ENCODE results near the gene NGB.

NGB gene

GRCh38 chr14:77248666-77249065 lies 22.3 kb downstream of the NGB start:
- H3K9me3 ChIP-seq (ENCODE audit: control insufficient read depth, insufficient read depth, low read length): no peaks in the 10 kb centered on the region
- H3K4me3 ChIP-seq (ENCODE audit: low read depth, low read length): no peak overlapping the region
- H3K36me3 ChIP-seq (ENCODE audit: control insufficient read depth, insufficient read depth, low read length): no peaks in the 10 kb centered on the region
- no peak overlapping the region for H3K9ac ChIP-seq (ENCODE audit: low read depth, low read length)
- no peaks in the 10 kb centered on the region for H3K4me1 ChIP-seq (ENCODE audit: control insufficient read depth, insufficient read depth, low read length)
- H3K27me3 ChIP-seq (ENCODE audit: control insufficient read depth, insufficient read depth, low read length): no peaks in the 10 kb centered on the region
- H3K27ac ChIP-seq (ENCODE audit: low read depth, low read length): no peak overlapping the region

GRCh38 chr14:77246784-77247183 lies 24.2 kb downstream of the NGB start:
- Histone ChIP-seq H3K27ac (ENCODE audit: low read depth, low read length) (no peak overlapping the region), H3K4me3 (ENCODE audit: low read depth, low read length) (no peak overlapping the region), H3K36me3 (ENCODE audit: control insufficient read depth, insufficient read depth, low read length) (no peaks in the 10 kb centered on the region), H3K9me3 (ENCODE audit: control insufficient read depth, insufficient read depth, low read length) (no peaks in the 10 kb centered on the region), H3K9ac (ENCODE audit: low read depth, low read length) (no peak overlapping the region), H3K4me1 (ENCODE audit: control insufficient read depth, insufficient read depth, low read length) (no peaks in the 10 kb centered on the region), H3K27me3 (ENCODE audit: control insufficient read depth, insufficient read depth, low read length) (no peaks in the 10 kb centered on the region)

- no peaks in the 10 kb centered on the region for H3K9me3 ChIP-seq (ENCODE audit: control insufficient read depth, insufficient read depth, low read length)
- H3K9ac ChIP-seq (ENCODE audit: low read depth, low read length): no peak overlapping the region
- no peak overlapping the region for H3K4me3 ChIP-seq (ENCODE audit: low read depth, low read length)
- no peaks in the 10 kb centered on the region for H3K4me1 ChIP-seq (ENCODE audit: control insufficient read depth, insufficient read depth, low read length)
- no peaks in the 10 kb centered on the region for H3K36me3 ChIP-seq (ENCODE audit: control insufficient read depth, insufficient read depth, low read length)
- no peak overlapping the region for H3K27ac ChIP-seq (ENCODE audit: low read depth, low read length)
- H3K27me3 ChIP-seq (ENCODE audit: control insufficient read depth, insufficient read depth, low read length): no peaks in the 10 kb centered on the region
Measured at GRCh38 chr14:77245820-77246219, 25.2 kb downstream of the NGB start.

- Histone ChIP-seq H3K9me3 (ENCODE audit: control insufficient read depth, insufficient read depth, low read length) (no peaks in the 10 kb centered on the region), H3K9ac (ENCODE audit: low read depth, low read length) (no peak overlapping the region), H3K36me3 (ENCODE audit: control insufficient read depth, insufficient read depth, low read length) (no peaks in the 10 kb centered on the region), H3K27ac (ENCODE audit: low read depth, low read length) (no peak overlapping the region), H3K27me3 (ENCODE audit: control insufficient read depth, insufficient read depth, low read length) (no peaks in the 10 kb centered on the region), H3K4me3 (ENCODE audit: low read depth, low read length) (no peak overlapping the region), H3K4me1 (ENCODE audit: control insufficient read depth, insufficient read depth, low read length) (no peaks in the 10 kb centered on the region)
Measured at GRCh38 chr14:77243853-77244252, 27.2 kb downstream of the NGB start.

GRCh38 chr14:77242752-77243151 lies 28.3 kb downstream of the NGB start:
- Histone ChIP-seq H3K9ac (ENCODE audit: low read depth, low read length) (no peak overlapping the region), H3K9me3 (ENCODE audit: control insufficient read depth, insufficient read depth, low read length) (no peaks in the 10 kb centered on the region), H3K36me3 (ENCODE audit: control insufficient read depth, insufficient read depth, low read length) (no peaks in the 10 kb centered on the region), H3K4me1 (ENCODE audit: control insufficient read depth, insufficient read depth, low read length) (no peaks in the 10 kb centered on the region), H3K4me3 (ENCODE audit: low read depth, low read length) (no peak overlapping the region), H3K27me3 (ENCODE audit: control insufficient read depth, insufficient read depth, low read length) (no peaks in the 10 kb centered on the region), H3K27ac (ENCODE audit: low read depth, low read length) (no peak overlapping the region)

- H3K4me3 ChIP-seq (ENCODE audit: low read depth, low read length): no peak overlapping the region
- no peak overlapping the region for H3K27ac ChIP-seq (ENCODE audit: low read depth, low read length)
- no peaks in the 10 kb centered on the region for H3K27me3 ChIP-seq (ENCODE audit: control insufficient read depth, insufficient read depth, low read length)
- H3K36me3 ChIP-seq (ENCODE audit: control insufficient read depth, insufficient read depth, low read length): no peaks in the 10 kb centered on the region
- H3K9me3 ChIP-seq (ENCODE audit: control insufficient read depth, insufficient read depth, low read length): no peaks in the 10 kb centered on the region
- H3K9ac ChIP-seq (ENCODE audit: low read depth, low read length): no peak overlapping the region
- H3K4me1 ChIP-seq (ENCODE audit: control insufficient read depth, insufficient read depth, low read length): no peaks in the 10 kb centered on the region
Measured at GRCh38 chr14:77241955-77242354, 29.1 kb downstream of the NGB start.

GRCh38 chr14:77240336-77240915 lies 30.6 kb downstream of the NGB start:
- Histone ChIP-seq H3K4me3 (ENCODE audit: low read depth, low read length) (no peak overlapping the region), H3K9ac (ENCODE audit: low read depth, low read length) (no peak overlapping the region)

GRCh38 chr14:77239412-77239811 lies 31.6 kb downstream of the NGB start:
- Histone ChIP-seq H3K9me3 (ENCODE audit: control insufficient read depth, insufficient read depth, low read length) (no peaks in the 10 kb centered on the region), H3K27ac (ENCODE audit: low read depth, low read length) (no peak overlapping the region), H3K4me3 (ENCODE audit: low read depth, low read length) (no peak overlapping the region), H3K9ac (ENCODE audit: low read depth, low read length) (no peak overlapping the region), H3K36me3 (ENCODE audit: control insufficient read depth, insufficient read depth, low read length) (no peaks in the 10 kb centered on the region), H3K27me3 (ENCODE audit: control insufficient read depth, insufficient read depth, low read length) (no peaks in the 10 kb centered on the region), H3K4me1 (ENCODE audit: control insufficient read depth, insufficient read depth, low read length) (no peaks in the 10 kb centered on the region)

More at GRCh38 chr14:77240336-77240915, 30.6 kb downstream of the NGB start:
- H3K4me1 ChIP-seq (ENCODE audit: control insufficient read depth, insufficient read depth, low read length): no peaks in the 10 kb centered on the region
- H3K36me3 ChIP-seq (ENCODE audit: control insufficient read depth, insufficient read depth, low read length): no peaks in the 10 kb centered on the region
- no peak overlapping the region for H3K27ac ChIP-seq (ENCODE audit: low read depth, low read length)
- no peaks in the 10 kb centered on the region for H3K27me3 ChIP-seq (ENCODE audit: control insufficient read depth, insufficient read depth, low read length)
- no peaks in the 10 kb centered on the region for H3K9me3 ChIP-seq (ENCODE audit: control insufficient read depth, insufficient read depth, low read length)

- H3K4me3 ChIP-seq (ENCODE audit: low read depth, low read length): no peak overlapping the region
- H3K36me3 ChIP-seq (ENCODE audit: control insufficient read depth, insufficient read depth, low read length): no peaks in the 10 kb centered on the region
- no peaks in the 10 kb centered on the region for H3K27me3 ChIP-seq (ENCODE audit: control insufficient read depth, insufficient read depth, low read length)
- H3K4me1 ChIP-seq (ENCODE audit: control insufficient read depth, insufficient read depth, low read length): no peaks in the 10 kb centered on the region
- no peaks in the 10 kb centered on the region for H3K9me3 ChIP-seq (ENCODE audit: control insufficient read depth, insufficient read depth, low read length)
- no peak overlapping the region for H3K9ac ChIP-seq (ENCODE audit: low read depth, low read length)
- H3K27ac ChIP-seq (ENCODE audit: low read depth, low read length): no peak overlapping the region
Measured at GRCh38 chr14:77238996-77239395, 32.0 kb downstream of the NGB start.

- H3K27ac ChIP-seq (ENCODE audit: low read depth, low read length): no peak overlapping the region
- H3K9me3 ChIP-seq (ENCODE audit: control insufficient read depth, insufficient read depth, low read length): no peaks in the 10 kb centered on the region
- H3K9ac ChIP-seq (ENCODE audit: low read depth, low read length): no peak overlapping the region
- no peaks in the 10 kb centered on the region for H3K4me1 ChIP-seq (ENCODE audit: control insufficient read depth, insufficient read depth, low read length)
- H3K4me3 ChIP-seq (ENCODE audit: low read depth, low read length): no peak overlapping the region
- no peaks in the 10 kb centered on the region for H3K27me3 ChIP-seq (ENCODE audit: control insufficient read depth, insufficient read depth, low read length)
- no peaks in the 10 kb centered on the region for H3K36me3 ChIP-seq (ENCODE audit: control insufficient read depth, insufficient read depth, low read length)
Measured at GRCh38 chr14:77238356-77238755, 32.6 kb downstream of the NGB start.

GRCh38 chr14:77236814-77237213 lies 34.2 kb downstream of the NGB start:
- Histone ChIP-seq H3K27me3 (ENCODE audit: control insufficient read depth, insufficient read depth, low read length) (no peaks in the 10 kb centered on the region), H3K27ac (ENCODE audit: low read depth, low read length) (no peak overlapping the region), H3K36me3 (ENCODE audit: control insufficient read depth, insufficient read depth, low read length) (no peaks in the 10 kb centered on the region), H3K9ac (ENCODE audit: low read depth, low read length) (no peak overlapping the region), H3K4me1 (ENCODE audit: control insufficient read depth, insufficient read depth, low read length) (no peaks in the 10 kb centered on the region), H3K4me3 (ENCODE audit: low read depth, low read length) (no peak overlapping the region), H3K9me3 (ENCODE audit: control insufficient read depth, insufficient read depth, low read length) (no peaks in the 10 kb centered on the region)

GRCh38 chr14:77231721-77232120 lies 39.3 kb downstream of the NGB start:
- Histone ChIP-seq H3K9ac (ENCODE audit: low read depth, low read length) (no peak overlapping the region), H3K4me3 (ENCODE audit: low read depth, low read length) (no peak overlapping the region), H3K27me3 (ENCODE audit: control insufficient read depth, insufficient read depth, low read length) (no peaks in the 10 kb centered on the region), H3K27ac (ENCODE audit: low read depth, low read length) (no peak overlapping the region), H3K4me1 (ENCODE audit: control insufficient read depth, insufficient read depth, low read length) (no peaks in the 10 kb centered on the region), H3K36me3 (ENCODE audit: control insufficient read depth, insufficient read depth, low read length) (no peaks in the 10 kb centered on the region), H3K9me3 (ENCODE audit: control insufficient read depth, insufficient read depth, low read length) (no peaks in the 10 kb centered on the region)

All from HUES48 (cell line).